Activated CD4-positive, alpha-beta T cell treated with anti-CD3 and anti-CD28 coated beads, Interleukin-2, amount 50 U/mL, for 48 hours (primary cell): ENCODE results near the gene NEDD4.
"Not testable (repeated sequence)": the region's sequence is repeated elsewhere in the genome, so short reads cannot be mapped to it uniquely, and the experiment has no call there.

Experiments used
- DNase-seq, 2 experiments: peaks; one replicate each; pipeline ENCODE4 v3.0.0-alpha.2; 2020

NEDD4 gene

GRCh38 chr15:55954862-55955605 is 38.4 kb downstream of the NEDD4 start:
- no peak for DNase-seq

- not testable (repeated sequence) for DNase-seq
These were observed 40.7 kb downstream of the NEDD4 start for GRCh38 chr15:55952501-55953274.

DNA sequence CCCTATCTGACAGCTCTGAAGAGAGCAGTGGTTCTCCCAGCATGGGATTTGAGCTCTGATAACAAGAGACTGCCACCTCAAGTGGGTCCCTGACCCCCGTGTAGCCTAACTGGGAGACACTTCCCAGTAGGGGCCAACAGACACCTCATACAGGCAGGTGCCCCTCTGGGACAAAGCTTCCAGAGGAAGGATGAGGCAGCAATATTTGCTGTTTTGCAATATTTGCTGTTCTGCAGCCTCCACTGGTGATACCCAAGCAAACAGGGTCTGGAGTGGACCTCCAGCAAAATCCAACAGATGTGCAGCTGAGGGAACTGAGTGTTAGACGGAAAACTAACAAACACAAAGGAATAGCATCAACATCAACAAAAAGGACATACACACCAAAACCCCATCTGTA is 48.8 kb downstream of the NEDD4 start:
- DNase-seq, result not testable (repeated sequence)

DNA sequence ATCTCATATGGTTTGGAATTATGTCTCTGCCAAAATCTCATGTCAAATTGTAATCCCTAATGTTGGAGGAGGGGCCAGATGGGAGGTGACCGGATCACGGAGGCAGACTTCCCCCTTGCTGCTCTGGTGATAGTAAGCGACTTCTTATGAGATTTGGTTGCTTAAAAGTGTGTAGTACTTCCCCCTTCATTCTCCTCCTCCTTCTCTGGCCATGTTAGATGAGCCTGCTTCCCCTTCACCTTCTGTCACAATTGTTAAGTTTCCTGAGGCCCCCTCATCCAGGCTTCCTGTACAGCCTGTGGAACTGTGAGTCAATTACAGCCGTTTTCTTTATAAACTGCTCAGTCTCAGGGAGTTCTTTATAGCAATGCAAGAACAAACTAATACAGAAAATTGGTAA is 51.1 kb downstream of the NEDD4 start:
- DNase-seq, result no peak

GRCh38 chr15:55937040-55937439 is 56.4 kb downstream of the NEDD4 start:
- DNase-seq, result no peak

DNA sequence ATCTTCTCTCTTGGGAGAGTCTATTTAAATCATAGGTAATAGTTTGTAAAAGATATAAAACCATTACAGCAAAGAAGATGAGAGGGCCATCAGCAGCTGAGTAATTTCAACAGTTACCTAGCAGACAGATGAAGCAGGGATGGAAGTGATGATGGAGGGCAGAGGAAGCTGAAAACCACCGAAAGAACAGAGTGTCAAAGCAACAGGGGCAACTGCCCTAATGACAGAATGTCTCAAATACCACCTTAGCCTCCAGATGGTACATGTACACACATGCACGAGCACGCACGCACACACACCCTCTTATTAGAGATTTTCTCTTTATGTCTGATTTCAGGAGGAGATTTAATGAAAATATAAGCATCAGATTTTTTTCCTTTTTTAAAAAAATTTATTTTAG is 64.5 kb downstream of the NEDD4 start:
- DNase-seq, result no peak

DNA sequence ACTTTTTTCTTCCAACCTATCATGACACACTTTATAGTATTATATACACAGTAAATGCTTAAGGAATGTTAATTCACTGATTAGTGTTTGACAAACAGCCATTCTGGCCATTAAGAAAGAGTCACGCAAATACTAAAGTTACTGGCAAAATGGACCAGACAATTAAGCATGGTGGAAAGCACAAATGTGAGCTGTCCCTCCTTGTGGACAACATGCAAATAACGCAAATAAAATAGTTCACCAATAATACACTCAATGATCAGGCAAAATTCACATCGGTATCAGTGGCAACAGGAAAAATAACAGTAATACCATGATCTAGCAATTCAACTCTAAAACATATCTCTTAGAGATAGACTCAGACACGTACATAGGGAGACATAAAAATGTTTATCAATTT is 71.7 kb downstream of the NEDD4 start:
- DNase-seq, result no peak

DNA sequence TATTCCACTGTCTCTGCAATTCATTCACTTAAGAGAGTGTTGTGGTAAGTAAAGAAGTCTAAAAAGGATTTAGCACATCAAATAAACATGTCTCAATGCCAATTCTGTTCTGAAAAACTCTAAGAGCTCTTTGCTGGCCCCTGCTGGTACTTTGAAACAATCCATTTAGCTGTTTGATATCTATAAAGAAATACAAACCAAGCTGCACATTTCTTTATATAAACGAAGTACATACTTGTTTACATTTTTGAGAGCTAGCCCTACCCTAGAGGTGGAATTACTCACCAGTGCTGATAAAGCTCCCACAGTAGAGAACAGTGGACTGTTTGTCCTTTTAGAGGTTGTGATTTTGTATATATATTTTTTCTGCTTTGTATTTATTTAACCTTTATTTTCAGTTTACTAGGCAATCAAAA is 75.5 kb downstream of the NEDD4 start:
- DNase-seq, result no peak

GRCh38 chr15:55916666-55917409 is 76.6 kb downstream of the NEDD4 start:
- no peak for DNase-seq

GRCh38 chr15:55915876-55916567 is 77.4 kb downstream of the NEDD4 start:
- no peak for DNase-seq

GRCh38 chr15:55915221-55915620 is 78.2 kb downstream of the NEDD4 start:
- DNase-seq, result no peak

GRCh38 chr15:55914446-55914845 is 79.0 kb downstream of the NEDD4 start:
- no peak for DNase-seq

DNA sequence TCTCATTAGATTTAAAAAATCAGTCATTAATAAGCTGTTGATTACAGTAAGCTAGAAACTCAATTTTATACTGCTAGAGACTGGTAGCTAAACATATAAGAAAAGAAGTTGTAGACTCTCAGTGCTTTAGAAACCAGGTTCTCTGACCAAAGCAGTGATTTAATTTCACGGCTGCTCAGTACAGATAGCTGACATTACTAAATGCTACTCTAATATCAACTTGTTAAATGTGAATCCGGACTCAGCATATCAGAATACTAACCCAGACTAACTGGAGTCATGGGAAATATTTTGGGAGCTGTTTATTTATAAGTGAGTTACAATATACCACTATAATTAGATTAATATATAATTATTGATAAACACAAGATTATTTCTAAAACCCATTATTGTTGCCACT is 80.4 kb downstream of the NEDD4 start:
- DNase-seq, result no peak

DNA sequence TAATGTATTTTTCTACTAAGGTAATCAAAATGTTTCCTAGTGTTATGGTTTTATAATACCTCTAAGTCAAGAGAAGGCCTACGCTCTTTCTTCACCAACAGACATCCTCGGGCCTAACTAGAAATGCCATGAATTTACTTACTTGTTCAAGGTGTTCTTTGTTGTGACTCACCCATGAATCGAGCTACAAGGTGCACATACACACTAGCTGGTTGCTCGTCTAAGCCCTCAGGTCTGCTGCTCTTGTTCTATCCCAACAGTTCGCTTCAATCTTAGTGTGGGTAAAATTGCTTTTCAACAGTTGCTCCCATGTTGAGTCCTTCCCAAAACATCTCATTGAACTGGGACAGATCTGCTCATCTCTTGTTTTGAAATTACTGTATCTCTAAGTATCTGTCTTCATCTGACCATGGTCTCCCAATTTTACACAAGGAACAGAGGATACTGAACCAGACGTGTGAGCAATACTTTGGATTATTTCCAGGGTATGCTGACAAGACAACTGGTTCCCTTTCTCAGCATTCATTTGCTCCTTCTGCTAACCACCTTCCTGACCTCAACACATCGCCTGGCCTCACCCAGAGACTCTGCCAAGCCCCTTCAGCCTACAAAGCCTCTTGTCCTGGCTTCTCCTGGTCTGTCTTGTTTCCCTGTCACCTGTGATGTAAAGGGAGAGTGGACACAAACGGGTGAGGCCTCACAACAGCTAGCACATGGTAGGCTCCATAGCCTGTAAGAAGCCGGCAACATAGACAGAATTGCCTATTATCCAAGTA is 84.2 kb downstream of the NEDD4 start:
- no peak for DNase-seq

DNA sequence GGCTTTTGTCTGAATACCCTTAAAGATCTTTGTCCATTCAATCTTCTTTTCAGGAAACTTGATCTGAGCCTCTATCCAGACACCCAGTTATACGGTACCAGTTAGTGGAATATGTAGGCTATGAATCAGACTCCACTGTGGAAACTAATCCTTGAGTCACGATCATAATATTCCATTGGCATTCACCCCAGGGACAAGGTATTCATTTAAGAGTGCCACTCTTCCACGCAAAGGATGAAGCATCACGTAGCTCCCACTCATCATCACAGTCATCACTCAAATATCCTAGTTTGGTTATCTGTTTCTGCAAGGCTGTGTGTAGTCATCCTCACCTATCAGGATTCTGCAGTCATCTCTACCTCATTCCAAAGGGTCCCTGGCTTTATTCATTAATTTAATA is 85.6 kb downstream of the NEDD4 start:
- no peak for DNase-seq

- no peak for DNase-seq
These were observed 90.4 kb downstream of the NEDD4 start for GRCh38 chr15:55902981-55903380.

- DNase-seq, result no peak
These were observed 93.4 kb downstream of the NEDD4 start for GRCh38 chr15:55900019-55900418.

DNA sequence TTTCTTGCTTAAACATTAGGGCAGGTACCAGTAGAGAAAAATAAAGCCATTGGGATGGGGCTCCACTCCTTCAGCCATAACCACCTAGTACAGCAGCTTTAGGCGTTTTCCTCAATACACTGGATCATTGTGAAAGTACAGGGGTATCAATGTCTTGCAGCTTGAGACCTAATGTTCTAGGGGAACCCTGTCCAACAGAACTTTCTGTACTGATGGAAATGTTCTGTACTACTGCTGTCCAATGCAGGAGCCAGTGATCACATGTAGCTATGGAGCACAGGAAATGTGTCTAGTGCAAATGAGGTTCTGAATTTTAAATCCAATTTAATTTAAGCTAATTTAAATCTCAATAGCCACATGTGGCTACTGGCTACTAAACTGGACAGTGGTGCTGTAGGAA is 93.9 kb downstream of the NEDD4 start:
- DNase-seq, result no peak

DNA sequence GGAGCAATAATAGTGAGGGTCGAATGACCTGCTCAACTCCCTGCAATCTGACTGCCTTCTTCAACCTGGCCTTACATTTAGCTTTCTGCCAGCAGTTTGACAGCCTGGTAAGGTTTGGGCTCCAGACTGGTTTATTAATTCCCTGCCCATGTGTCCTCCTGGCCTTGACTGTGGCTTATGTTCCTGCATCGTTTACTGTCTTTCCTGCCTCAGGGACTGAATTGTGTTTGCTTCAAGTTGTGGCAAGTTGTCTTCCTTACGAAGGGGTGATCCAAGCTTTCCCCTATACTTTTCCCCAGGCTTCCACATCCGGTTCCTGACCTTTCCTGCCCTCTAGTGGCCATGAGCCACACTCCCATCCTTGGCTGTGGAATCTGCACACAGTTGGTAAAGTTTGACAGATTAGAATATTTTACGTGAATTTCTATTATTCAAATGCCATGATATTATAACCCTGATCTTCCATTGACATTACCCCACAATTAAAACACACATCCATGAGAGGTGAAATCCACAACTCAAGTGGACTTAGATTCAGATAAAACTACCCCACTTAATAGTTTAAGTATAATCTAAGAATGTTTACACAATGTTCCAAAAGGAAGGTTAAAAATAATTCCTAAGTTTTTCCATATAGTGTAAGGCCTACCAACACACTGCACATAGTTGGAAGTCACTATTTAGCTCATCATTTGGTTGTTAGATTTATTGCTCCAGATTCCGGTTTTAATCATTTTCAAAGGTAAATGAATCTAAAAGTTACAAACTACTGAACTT is 95.7 kb downstream of the NEDD4 start:
- DNase-seq, result peak; percentile 10 to 30

- DNase-seq, result no peak
These were observed 98.9 kb downstream of the NEDD4 start for GRCh38 chr15:55894399-55894965.

- no peak for DNase-seq
These were observed 99.6 kb downstream of the NEDD4 start for GRCh38 chr15:55893852-55894251.
